GM19452 (cell line): ENCODE measurements around the gene DOCK4.

ENCODE experiments used
- ATAC-seq: cut with Tn5 transposase; IDR thresholded peaks from one replicate; pipeline ENCODE4 v1.9.1; 2021; ENCODE audit not compliant: unreplicated experiment

DOCK4 gene

DNA sequence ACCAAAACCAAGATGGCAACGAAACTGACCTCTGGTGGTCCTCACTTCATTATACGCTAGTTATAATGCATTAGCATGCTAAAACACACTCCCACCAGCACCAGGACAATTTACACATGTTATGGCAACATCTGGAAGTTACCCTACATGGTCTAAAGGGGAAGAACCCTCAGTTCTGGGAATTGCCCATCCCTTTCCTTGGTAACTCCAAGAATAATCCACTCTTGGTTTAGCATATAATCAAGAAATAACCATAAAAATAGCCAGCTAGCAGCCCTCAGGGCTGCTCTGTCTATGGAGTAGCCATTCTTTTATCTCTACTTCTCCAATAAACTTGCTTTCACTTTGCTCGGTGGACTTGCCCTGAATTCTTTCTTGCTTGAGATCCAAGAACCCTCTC, 191.1 kb downstream of the DOCK4 start:
- ATAC-seq, result no peak

DNA sequence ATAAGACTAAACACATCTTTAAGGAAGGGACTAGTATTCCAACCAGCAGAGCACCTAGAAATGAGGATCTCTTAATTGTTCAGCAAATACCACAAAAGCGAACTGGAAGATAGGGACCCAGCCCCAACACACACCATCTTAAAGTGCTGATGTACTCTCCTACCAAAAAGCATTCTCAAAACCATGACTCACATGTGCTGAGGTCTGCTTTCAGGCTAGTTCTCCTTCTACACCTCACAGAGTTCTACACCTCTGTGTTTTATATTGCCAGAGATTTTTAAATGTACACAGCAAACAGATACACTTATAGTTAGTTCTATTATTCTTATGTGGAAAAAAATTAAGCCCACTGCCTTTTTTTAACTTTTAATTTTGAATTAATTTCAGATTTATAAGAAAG, 191.9 kb downstream of the DOCK4 start:
- no peak for ATAC-seq

DNA sequence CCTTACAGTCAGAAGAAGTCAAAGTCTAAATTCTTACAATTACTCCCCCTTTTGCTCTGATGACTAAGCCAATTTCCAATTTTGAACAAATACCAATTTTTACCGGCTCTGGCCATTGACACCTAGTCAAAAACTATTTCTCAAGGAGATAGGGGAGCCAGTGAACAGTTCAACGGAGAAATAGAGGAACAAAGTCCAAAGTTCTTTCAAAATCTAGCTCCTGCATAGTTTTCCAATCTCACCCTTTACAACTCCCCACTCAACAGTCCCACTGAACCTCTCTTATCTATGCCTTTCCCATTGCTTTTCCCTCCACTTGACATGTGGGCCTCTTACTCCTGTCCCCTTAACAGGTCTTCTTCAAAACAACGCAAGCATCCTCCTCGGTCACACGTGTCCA, 192.9 kb downstream of the DOCK4 start:
- no peak for ATAC-seq

DNA sequence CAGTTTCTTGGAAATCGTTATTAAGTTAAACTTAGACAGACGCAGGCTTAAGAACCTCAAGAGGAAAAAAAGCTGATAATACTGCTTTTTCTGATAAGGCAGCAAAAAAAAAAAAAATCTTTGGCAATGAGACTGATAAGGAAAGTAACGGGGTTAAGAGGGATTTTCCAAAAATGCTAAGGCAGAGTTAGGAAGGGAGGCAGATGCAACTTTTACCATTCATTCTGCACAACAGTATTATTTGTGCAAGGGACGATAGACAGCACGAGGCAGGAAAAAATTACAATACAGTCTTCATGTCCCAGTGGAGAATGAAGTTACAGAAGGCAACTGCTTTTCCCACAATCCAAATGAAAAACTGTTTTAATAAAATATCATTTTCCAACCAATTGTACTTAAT, 194.0 kb downstream of the DOCK4 start:
- no peak for ATAC-seq

DNA sequence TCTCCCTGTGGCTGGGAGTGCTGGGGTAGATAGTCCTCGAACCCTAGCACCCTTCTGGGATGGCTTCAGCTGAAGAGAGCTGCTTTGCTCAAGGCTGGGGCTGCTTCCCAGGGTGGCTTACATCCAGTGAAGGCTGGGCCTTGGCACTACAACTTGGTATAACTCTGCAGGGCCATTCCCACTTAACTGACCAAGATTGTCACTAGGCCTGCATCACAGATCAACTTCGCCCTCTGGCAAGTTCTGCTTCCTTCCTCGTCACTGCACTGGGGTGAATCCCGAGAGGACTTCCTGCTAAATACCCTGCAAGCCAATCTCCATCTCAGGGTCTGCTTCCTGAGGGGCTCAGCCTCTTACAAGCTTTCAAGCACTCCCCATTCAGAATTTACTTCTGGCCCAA, 195.2 kb downstream of the DOCK4 start:
- no peak for ATAC-seq

DNA sequence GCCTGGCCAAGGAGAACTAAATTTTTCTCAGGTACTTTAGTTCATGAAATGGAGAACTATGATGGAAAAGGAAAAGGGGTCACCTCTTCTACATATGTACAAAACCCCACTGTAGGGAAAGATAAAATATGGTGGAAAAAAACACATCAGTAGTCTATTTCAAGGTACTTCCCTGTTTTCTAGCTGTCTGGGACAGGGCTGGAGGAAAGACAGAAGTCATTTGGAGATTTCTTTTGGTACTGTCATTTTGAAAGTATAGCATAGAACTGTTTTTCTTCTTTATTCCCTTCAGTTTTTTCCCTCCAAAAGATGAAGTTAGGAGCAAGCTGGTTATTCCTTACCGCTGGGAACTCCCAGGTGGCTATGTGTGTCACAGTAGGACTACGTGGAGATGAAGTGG, 196.1 kb downstream of the DOCK4 start:
- ATAC-seq, result no peak

DNA sequence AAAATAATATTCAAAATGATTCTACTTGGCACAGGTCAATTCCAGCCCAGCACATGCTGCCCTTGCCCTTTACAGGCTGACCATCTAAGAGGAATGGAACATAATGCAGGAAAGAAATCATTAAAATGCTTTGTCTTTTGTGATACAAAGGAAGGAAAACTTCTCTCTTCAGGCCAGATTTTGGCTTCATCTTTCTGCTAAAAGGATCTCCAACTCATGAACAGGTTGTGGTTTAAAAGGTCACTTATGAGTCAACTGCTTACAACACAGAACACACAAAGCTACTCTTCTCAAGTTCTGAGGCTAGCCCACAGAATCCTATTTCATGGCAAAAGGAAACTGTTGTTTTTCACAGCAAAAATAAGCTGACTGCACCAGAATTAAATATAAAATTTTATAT, 197.1 kb downstream of the DOCK4 start:
- no peak for ATAC-seq

DNA sequence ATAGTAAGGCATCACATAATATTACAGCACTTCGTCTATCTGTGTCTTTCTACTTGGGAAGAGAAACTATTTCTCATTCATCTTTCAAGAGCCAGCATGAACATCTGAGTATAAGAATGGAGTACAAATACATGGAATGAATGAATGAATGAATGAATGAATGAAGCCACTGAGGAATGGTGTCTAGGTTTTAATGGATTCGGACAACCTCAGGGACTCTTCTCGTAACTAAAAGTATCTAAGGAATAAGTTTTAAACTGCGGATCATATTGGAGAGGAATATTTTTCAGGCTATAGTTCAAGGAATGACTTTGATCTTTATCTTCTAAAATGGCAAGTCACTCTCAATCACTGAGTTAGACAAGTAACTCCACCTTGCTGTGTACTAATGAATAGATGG, 199.0 kb downstream of the DOCK4 start:
- ATAC-seq, result no peak

DNA sequence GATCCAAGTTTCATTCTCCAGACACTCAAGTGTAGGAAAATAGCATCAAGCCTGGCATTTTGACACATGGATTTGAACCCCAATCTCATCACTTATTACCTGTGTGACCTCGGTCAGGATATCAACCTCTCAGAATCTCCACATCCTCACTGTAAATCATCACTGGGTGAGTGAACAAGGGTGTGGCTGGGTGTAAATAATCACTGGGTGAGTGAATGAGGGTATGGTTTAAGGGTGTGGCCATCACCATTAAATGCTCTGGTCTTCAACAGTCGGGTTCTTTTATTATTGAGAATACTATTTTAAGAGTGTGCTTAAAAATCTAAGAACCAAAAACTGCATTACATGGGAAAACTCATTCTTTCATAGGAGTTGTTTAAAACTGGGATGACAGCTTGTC, 200.1 kb downstream of the DOCK4 start:
- ATAC-seq, result no peak

DNA sequence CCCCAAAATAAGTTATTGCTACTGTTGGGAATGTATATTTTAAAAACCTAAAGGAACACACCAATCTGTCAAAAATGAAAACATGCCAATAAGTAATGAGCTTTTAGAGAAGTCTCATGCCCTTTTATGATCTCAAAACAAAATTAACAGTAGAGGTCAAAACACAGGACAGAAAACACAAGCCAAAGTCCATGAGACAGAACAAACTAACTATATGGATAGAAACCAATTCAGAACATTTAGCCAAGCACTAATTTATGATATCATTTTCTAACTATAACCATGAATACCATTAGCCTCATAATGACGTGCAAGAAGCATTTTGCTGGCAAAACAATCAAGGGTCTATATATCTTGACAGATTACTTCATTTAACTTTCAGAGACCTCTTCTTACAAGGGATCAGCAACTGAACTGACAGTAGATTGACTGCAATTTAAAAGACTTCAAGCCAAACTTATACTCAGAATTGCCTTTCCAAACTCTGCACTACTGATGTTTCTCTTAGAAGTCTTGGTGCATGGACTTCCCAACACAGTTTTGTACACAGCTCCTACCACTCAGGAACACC, 200.9 kb downstream of the DOCK4 start:
- ATAC-seq, result no peak

DNA sequence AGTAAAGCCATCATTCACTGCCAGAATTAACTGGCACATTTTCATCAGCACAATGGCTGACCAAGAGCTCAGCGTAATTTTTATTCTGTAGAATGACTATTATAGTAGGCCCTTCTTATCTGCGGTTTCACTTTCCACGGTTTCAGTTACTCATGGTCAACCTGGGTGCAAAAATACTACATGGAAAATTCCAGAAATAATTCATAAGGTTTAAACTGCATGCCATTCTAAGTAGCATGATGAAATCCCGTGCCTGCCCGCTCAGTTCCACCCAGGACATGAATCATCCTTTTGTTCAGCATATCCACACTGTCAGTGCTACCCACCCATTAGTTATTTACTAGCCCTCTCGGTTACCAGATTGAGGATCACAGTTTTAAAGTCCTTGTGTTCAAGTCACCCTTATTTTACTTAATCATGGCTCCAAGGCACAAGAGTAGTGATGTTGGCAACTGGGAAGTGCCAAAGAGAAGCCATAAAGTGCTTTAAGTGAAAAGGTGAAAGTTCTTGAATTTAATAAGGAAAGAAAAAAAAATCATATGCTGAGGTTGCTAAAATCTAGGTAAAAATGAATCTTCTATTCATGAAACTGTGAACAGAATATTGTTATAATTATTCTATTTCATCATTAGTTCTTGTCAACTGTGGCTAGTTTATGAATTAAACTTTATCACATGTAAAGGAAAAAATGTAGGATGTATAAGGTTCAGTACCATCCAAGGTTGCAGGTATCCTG, 204.9 kb downstream of the DOCK4 start:
- no peak for ATAC-seq

DNA sequence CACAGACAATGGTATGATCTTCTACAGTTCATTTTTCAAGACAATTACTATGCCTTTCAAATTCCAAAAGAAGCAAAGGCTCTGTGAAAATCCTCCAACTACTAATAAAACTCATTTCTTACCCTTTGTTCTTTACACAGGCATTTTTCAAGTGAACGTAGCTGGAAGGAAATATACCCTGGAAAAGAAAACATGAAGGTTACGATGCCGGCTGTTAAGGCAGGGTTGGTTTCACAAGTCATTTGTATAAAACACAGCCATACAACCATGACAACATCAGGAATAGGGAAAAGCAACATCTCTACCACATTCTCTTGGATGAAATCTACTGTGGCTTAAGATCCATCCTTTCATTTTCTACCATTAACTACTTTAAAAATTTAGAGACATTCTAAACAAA, 207.9 kb downstream of the DOCK4 start:
- ATAC-seq, result no peak

DNA sequence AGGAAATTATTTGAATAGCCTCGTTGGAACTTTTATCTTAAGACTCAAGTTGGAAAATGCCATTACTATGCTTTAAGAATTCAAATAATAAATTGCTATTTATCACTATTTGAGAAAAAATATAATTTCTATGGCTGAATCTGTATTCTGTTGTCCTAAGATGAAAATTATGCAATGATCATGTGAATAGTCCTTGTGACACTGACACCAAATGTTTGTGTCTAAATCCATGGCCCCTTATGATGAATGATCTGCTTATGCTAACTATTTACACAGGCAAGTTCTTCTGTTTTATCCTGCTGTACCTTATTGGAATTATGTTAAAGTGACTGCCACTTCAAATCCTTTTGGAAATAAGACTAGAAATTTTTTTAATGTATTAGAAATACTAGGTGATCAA, 208.7 kb downstream of the DOCK4 start:
- ATAC-seq, result no peak

DNA sequence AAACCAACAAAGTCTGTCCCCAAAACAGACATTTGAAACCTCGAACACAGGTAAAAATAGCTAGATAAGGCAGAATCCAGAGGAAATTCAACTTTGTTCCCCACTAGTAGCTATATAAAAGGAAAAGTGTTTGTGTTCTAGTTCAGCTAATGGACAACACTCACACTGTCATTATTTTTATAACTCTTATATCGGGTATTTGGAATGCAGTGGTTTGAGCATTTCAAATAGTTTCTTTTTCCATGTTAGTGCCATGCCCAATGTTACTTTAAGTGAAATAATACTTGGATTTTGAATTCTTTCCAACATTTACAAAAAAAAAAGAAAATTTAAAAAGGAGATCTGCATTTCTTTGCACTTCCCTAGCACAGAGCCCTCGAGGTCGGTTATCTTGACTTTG, 213.6 kb downstream of the DOCK4 start:
- ATAC-seq, result no peak

DNA sequence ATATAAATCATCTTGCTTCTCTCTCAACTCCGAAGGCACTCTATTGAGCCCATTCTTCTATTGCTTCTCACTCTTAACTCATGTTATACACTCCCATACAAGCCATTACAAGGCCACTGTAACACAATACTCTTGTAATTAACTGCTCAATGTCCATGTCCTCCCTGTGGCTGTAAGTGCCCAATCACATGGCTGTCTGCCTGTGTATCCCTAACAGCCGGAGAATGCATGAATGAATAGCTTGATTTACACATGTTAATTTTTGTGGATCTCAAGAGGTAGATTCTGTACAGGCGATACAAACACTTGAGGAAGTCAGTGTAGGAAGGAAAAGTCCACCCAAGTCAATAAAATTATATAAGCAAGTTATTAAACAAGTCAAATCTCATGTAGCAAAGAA, 215.6 kb downstream of the DOCK4 start:
- no peak for ATAC-seq

DNA sequence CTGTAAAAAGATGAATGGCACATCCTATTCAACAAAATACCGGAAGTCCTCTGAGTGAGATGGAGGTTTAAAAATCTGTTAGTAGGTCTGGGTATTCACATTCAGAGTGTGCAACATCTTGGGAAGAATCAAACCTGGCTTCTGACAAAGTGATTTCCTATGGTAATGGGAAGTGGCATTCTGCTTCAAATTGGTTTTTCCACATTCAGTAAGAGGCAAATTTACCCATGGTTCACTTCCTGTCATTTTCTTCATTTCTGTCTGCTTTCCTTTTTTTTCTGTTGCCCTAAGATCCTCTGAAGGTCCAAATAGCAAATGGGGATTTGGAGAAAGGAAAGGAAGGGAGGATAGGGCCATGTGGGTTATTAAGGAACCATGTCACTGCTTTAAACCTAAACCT, 218.3 kb downstream of the DOCK4 start:
- no peak for ATAC-seq

DNA sequence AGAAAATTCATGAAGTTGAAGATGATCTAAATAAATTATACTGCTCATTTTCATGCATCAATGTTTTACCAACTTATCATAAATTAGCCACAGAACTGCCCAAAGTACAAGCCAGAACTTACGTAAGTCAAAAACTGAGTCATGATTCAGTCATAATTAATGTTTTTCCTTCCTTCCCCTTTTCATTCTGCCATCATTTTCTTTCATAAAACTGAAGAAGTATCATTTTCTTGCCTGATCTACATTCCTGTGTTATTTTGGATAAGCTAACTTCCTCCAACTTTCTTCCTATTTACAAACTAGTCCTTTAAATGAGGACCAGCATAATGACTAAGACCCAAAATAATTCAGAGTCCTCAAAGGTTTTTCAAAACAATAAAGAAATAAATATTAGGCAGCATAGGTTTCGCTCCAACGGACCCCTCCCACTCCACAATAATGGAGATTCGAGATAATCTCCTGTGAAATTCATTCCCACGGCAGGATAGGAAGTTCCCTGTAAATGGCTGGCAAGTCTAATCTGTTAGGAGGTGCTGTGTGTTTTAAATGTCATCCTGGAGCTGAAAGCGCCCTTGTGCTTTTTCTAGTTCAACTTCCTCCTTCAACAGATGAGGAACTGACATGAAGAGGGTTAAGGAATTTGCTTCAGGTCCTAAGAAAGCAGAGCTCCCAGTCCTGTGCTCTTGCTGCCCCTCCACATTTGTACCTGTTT, 218.9 kb downstream of the DOCK4 start:
- ATAC-seq, result no peak

DNA sequence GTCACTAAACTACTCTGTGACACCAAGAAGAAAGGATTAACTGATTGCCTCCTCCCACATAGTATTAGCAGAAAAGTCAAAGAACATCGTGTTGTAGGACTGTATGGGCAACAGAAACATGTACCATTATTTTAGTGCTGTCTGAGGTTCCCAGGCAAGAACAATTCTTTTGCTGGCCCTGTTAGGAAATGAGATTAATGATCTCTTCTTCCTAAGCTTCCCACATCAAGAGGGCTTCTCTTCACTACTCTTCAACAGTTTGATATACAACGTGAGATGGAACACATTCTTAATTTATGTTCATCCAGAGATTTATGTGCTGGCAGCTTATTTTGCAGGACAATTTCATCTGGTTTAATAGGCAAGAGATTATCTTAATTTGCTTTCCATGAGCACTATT, 219.6 kb downstream of the DOCK4 start:
- no peak for ATAC-seq

DNA sequence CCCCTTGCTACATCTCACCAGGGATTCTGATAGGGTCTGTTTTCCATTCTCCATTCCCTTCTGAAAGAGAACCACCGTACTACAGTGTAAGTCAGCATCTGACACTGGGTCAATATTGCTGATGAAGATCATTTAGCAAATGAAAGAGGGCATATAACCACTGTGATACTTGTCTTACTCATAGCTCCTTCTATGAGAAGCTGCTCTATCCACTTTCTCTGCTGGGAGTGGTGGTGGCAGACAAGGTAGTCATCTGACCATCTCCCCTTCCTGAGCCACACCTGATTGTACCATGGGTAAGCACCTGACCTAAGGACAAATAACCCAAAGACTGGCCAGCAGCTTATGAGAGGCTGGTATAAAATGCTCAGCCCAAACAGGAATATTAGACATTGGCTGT, 220.4 kb downstream of the DOCK4 start:
- ATAC-seq, result no peak

DNA sequence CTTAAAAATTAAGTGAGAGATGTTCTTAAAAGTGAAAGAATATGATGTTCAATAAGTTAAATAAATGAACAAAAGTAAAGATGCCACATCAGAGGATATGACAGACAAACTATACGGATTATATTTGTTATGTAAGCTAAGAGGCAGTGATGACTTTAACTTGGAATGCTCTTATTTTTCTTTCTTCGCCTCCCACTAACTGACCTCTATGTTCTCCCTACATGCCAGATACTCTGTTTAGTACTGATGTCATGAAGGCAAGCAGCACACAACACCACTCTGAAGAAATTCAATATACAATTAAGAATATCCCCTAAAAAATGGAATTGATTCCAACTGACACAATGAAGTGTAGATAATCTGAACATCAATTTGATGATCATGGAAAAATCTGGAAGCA, 223.4 kb downstream of the DOCK4 start:
- ATAC-seq, result no peak

DNA sequence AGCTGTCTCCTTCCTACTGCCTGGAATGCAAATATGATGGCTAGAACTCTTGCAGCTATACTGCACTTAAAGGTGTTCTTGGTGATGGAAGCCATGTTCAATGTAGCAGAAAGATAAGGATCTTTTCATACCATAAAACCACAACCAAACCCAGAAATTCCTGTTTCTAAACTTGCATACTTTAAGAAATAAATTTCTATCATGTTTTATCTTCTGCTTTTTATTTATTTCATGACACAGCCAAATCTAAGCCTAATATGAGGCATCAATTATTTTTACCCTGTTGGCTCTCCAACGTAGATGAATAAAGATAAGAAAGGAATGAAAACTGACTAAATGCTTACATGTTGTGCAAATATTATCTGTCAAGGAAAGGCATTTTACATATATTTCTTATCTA, 224.1 kb downstream of the DOCK4 start:
- ATAC-seq, result no peak

DNA sequence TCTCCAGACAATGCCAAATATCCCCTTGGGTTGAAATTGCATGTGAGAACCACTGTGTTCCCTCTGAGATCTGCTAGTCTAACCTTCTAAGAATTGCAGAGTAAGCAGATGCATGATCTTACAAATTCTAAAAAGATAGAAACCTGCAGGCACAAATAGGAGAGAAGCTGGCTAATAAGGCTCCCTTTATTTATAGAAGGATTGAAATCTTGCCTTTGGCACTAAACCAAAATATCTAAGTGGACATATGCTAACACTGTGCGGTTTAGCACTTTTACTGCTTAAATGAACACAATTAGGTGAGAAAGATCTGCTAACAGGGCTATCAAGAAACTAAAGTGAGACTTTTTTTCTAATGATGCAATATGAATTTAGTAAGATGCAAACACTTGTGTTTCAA, 225.5 kb downstream of the DOCK4 start:
- ATAC-seq, result no peak

DNA sequence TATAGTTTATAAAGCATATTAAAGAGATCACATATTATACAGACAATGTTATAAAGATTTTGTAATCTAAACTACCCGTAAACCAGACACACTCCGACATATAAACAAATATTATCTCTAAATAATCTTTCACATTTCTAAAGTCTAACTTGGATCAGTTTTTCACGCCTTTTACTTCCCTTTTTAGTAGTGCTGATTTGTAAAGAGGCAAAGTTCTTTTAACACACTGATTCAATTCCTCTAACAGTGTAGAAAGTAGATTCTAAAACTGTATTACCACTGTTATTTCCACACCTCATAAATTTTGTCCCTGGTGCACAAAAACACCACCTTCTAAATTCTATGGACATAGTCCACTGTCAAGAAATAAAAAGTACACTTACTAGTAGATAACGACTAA, 230.9 kb downstream of the DOCK4 start:
- ATAC-seq, result no peak
